Body of pancreas (tissue), 4 donors: Measurements from ENCODE around the gene MYO10.

Experiments used
- CTCF ChIP-seq, 7 experiments: fragments of 450-650 bp in 4 of 7; fragments of 200-600 bp in 3 of 7; sonication (generic) in 3 of 7; IDR thresholded peaks; one replicate each; pipeline ENCODE4 v1.5.1; 2016 to 2019; ENCODE audit warnings: antibody characterized with exemption in 7 of 7
- POLR2A ChIP-seq, 3 donors: fragments of 450-650 bp; IDR thresholded peaks; one replicate each; pipeline ENCODE4 v1.6.1; 2016; ENCODE audit warnings: antibody characterized with exemption in 3 of 3, mild to moderate bottlenecking in 2 of 3

- TF ChIP-seq CTCF (IDR thresholded peaks at IDR 0.05) (no peak), POLR2A (IDR thresholded peaks at IDR 0.05) (no peak)
These were observed 42.2 kb upstream of the MYO10 start for GRCh38 chr5:16978296-16978695.
